NCI-H69 (cell line): ENCODE results near the gene SRSF1.
"Not testable (repeated sequence)": the region's sequence is repeated elsewhere in the genome, so short reads cannot be mapped to it uniquely, and the experiment has no call there.

Source experiments
- DNase-seq: peaks from one replicate; lab custom pipeline; 2025; lab: John Stamatoyannopoulos, UW

The SRSF1 gene

DNA sequence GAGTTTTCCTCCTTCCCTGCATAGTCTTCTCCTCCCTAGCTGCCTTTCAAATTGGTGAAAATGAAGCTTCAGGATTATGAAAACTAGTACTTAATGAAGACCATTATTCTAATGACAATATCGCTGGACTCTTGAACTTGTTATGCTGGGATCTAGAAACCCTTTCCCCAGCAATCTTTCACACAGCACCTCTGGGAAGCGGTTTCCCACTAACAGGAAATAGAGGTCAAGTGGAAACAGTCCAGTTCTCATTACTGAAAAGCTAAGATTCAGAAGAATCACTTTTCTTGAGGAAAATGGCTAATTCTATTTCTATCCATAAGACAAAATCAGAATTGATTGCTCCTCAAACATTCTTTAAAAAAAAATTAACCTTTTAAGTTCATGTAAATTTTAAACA lies 17.0 kb downstream of the SRSF1 start:
- peak; percentile 45 for DNase-seq

DNA sequence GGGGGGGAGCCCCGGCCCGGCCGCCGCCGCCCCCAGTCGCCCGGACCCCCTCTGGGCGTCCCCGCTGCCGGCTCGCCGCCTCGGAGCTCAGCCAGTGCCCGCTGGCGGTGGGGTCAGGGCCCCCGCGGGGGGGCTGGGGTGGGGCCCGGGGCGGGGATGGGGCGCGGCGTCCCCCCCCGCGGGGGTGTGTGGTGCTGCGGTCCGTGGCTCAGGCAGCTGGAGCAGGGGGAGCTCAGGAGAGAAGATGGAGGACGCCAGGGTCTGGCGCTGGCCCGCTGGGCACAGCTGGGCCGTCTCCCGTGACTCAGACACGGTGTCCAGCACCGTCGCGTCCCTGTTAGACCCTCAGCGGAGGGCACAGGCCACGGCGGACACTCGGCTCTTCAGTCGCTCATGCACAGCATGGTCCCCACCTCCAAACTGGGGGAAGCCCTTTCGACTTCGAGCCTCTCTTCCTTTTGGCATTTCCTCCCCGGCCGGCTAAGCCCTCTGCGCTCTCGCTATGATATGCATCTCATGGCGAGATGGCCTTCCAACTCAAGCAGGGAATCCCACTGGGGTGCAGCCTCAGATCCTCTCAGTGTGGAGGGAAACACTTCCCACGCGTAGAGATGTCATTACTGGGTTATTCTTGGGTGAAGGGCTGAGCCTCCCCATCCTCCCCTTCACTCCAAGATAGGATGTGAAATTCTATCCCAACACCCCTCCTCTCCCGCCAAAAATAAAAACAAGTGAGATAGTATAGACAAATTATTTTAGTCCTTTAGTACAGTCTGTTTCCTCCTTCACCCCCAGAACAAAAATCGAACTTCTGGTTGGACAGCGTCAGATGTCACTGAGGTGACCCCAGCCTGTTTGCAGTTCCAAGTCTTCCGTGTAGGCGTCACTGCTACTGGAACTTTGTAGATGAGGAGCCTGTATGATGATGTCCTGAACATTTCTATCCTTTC lies 18.5 kb downstream of the SRSF1 start:
- DNase-seq, result peak; percentile 98

GRCh38 chr17:57987581-57988300 lies 19.3 kb downstream of the SRSF1 start, which contains the start of gene VEZF1:
VEZF1 (minus strand) TSS chr17:57988254; CDS start chr17:57988111, 143 bp downstream.
- peak; percentile 98 for DNase-seq

- DNase-seq, result peak; percentile 87
Observed at GRCh38 chr17:57986841-57987580, 20.0 kb downstream of the SRSF1 start.

DNA sequence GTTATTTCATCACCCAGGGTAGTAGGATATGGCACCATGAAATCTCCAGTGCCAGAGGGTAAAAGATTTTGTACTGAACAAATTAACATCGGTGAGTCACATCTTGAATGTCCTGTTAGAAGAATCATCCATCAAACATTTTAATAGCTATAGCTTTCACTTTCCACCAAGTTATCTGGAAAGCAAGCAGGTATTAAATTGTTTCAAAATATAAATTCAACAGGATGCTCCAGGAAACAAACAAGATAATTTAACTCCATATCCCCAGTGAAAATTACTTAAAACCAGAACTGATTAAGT lies 21.4 kb downstream of the SRSF1 start:
- DNase-seq, result peak; percentile 78

DNA sequence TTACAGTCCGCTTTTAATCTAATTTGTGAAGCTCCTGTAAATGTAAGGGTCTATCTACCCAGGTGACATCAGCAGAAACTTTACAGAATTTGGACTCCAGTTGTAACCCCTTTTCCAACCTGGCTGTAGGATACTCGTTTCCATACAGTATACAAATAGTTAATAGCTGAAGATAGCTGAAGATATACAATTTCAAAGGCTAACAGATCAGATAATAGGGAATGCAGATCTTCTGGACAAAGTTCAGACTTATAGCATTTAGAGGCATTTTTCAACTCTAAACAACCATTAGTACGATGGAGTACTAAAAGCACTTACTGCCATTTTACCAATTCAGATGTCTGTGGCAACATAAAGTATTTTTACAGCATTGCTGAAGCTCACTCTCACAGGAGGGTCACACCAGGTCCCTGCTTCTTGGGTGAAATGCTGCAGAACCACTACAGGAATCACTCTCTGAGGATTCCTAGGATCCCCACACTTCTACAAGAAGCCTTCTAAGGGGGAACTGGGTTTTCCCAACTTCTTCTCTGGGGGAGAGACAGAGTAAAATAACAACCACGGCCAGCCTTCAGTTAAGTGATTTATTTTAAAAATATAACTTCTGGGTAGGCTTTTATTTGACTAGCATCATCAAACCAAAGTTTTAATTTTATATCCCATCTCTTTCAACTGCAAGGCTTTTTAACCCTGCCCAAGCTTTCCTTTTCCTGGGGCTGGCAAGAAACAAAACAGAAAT lies 21.9 kb downstream of the SRSF1 start:
- no peak for DNase-seq

GRCh38 chr17:57984261-57984890 lies 22.7 kb downstream of the SRSF1 start:
- no peak for DNase-seq

GRCh38 chr17:57983446-57983845 lies 23.6 kb downstream of the SRSF1 start:
- no peak for DNase-seq

DNA sequence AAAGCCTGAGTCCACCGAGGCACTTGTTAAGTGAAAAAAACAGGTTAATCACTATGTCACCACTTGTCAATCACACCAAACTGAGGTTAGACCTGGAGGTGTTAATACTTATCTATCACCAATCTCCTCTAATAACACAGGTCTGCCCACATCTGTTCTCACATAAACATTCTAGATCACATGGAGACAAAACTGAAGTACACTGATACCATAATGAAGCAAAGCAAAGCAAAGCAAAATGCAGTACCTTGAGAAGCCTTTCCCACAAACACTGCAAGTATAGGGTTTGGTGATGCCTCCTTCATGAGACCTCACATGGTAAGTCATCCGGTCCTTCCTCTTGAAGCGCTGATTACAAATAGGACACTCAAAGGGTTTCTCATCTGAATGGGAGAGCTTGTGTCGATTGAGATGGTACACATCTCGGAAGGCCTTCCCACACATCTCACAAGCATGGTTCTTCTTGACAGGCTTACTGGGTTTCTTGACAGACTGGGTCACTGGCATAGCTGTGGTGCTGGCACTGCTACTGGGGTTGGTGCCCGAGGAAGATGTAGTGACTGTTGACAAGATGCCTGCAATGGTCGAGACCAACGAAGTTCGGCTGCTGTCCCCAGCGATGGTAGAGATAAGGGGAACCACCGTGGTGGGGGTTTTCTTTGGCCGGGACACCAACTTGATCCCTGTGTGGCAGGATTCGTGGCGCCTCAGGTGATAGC lies 24.4 kb downstream of the SRSF1 start:
- no peak for DNase-seq

GRCh38 chr17:57980522-57980921 lies 26.5 kb downstream of the SRSF1 start:
- peak; percentile 50 for DNase-seq

DNA sequence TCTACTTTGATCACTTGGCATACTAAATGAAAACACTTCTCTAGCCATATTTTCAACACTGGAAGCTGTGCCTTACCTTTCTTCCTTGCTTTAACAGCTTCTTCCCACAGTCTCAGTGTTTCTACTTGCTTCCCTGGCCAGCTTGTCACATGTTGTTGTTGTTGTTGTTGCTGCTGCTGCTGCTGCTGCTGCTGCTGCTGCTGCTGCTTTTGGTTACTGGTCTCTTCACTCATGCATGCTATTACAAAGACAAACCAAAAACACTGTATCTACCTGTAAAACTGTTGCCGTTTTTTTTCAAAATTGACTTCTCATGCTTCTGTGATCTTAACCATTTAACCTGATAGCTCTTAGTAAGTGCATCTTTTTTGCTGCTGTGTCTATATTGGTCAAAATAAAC lies 28.0 kb downstream of the SRSF1 start:
- DNase-seq, result no peak

DNA sequence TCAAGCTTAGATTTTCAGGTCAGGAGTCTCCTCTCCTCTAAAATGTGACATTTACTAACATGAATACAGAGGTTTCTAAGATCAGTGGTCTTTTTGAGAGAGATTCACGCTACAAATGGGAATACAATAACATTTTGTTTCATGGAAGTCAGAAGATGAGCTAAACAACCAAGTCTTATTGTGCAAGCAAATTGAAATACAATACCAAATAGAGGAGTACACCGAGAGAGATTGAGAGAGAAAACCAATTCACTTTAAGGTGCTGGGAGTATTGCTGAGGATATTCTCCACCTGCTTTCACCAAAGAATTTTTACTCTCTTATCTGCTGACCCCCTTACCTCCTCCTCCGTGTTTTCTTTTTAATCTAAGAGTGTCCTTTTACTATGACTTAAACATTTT lies 30.5 kb downstream of the SRSF1 start:
- DNase-seq, result no peak

DNA sequence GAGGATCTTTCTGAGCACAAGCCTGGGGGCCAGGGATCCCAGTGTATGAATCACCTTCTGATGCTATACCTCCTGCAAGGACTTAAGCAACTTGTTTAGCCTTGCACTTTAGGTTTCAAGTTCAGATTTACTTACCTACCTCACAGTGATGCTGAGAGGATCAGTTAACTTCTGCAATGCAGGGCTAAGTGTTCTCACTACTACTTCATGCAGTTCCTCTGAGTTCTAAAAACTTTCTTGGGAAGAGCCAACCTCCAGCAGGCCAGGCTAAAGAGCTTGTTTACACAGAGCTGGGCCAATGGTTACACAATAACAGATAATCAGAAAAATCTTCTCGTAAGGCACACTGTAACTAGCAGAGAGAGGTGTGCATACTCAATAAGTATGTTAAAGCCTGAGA lies 32.0 kb downstream of the SRSF1 start:
- DNase-seq, result no peak

- DNase-seq, result not testable (repeated sequence)
Observed at GRCh38 chr17:57974053-57974824, 32.8 kb downstream of the SRSF1 start.

DNA sequence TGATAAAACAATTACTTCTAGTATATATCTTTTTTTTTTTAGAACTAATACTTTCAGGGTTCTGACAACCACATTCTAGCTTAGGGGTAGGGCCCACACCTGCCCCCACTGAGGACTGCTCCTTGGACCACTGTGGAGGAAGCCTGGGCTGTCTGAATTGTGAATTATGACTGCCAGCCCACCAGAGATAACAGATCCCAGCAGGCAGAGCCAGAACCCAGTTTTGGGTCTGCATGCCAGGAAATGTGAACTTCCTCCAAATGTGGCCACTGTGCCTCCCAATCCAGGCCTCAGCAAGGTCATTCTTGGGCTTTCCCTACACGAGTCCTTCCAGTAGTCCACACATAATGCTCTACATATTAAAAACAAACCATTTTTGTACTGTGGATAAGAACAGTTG lies 34.9 kb downstream of the SRSF1 start:
- DNase-seq, result no peak

DNA sequence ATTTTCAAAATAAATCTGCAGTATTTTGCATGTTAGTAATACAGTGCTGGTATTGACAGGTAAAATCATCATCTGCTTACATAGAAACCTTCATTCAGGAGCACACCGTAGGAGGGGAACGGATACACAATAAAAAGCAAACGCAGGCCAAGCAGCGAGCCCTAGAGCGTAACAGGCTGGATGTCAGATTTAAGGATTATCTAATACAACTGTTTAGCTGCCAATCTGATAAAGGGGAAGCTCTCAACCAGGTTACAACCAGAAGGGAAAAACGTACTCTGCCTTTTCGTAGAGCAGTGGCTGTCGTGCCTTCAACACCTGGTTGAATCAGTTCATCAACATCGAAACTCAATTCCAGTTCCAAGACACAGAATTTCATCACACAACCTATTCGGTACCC lies 35.5 kb downstream of the SRSF1 start:
- DNase-seq, result no peak

DNA sequence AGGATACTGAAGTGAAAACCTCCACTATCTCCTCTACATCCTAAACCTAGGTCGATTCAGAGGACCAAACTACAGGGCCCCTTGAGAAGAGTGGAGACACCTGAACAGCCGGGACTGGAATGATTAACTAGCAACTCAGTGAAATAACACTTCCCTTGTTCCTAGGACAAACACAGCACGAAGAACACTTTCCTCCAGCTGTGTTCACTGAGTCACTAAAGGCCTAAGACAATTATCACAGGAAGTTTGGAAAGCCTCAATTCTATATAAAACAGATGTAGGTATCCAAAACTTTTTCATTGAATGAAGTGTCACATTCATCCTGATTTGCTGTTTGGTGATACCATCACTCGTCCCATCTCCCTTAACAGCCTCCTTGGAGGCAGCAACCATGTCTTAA lies 36.3 kb downstream of the SRSF1 start:
- no peak for DNase-seq

GRCh38 chr17:57968456-57968855 lies 38.6 kb downstream of the SRSF1 start:
- no peak for DNase-seq

DNA sequence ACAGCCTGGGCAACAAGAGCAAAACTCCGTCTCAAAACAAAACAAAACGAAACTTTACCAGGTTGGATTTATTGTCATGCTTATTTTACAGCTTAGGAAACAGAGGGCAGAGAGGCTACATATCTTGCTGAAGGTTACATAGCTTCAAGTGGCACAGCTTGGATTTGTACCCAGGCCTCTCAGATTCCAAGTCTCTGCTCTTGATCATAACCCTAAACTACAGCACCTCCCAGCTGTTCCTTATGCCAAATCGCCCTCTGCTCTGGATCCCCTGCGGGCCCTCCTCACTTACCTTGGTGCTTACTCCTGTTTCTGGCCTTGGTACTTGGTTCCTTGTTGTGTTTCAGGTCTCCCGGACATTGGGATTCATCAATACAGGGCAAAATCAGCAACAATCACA lies 40.2 kb downstream of the SRSF1 start:
- no peak for DNase-seq

GRCh38 chr17:57966246-57966645 lies 40.8 kb downstream of the SRSF1 start:
- no peak for DNase-seq
